Upper lobe of left lung (tissue), 4 donors: Measurements from ENCODE around the gene KRTAP5-8.

Experiments
- POLR2A ChIP-seq, 4 donors: fragments of 450-650 bp; IDR thresholded peaks; one replicate each; pipeline ENCODE4 v1.5.1; 2016 to 2017; ENCODE audit warnings: antibody characterized with exemption in 4 of 4, mild to moderate bottlenecking in 2 of 4
- TF ChIP-seq, protein P1 (sequence below), 6 experiments: fragments of 450-650 bp in 4 of 6; fragments of 200-600 bp in 2 of 6; sonication (generic) in 2 of 6; IDR thresholded peaks; one replicate each; pipeline ENCODE4 v1.5.1; 2016 to 2019; ENCODE audit warnings: antibody characterized with exemption in 6 of 6

DNA sequence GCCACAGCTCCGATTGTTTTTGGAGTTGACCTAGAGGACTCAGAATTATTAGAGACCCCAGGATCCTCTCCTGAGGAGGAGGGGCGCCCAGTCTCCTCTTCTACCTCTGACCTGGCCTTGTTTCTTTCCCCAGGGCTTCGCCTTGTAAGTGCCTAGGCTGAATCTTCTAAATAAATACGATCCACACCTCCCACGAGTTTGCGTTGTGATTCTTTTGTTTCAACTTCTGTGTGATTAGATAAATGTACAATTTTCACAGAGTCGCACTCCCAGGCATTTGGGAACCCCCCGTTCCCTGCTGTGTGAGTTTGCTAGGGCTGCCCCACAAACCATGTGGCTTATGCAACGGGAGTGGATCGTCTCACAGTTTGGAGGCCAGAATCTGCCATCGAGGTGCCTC lies 1.2 kb downstream of the KRTAP5-8 start:
- TF ChIP-seq, protein P1, sequence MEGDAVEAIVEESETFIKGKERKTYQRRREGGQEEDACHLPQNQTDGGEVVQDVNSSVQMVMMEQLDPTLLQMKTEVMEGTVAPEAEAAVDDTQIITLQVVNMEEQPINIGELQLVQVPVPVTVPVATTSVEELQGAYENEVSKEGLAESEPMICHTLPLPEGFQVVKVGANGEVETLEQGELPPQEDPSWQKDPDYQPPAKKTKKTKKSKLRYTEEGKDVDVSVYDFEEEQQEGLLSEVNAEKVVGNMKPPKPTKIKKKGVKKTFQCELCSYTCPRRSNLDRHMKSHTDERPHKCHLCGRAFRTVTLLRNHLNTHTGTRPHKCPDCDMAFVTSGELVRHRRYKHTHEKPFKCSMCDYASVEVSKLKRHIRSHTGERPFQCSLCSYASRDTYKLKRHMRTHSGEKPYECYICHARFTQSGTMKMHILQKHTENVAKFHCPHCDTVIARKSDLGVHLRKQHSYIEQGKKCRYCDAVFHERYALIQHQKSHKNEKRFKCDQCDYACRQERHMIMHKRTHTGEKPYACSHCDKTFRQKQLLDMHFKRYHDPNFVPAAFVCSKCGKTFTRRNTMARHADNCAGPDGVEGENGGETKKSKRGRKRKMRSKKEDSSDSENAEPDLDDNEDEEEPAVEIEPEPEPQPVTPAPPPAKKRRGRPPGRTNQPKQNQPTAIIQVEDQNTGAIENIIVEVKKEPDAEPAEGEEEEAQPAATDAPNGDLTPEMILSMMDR (IDR thresholded peaks at IDR 0.05), result no peak
- TF ChIP-seq POLR2A (IDR thresholded peaks at IDR 0.05), result no peak
